Brain microvascular endothelial cell (primary cell): ENCODE results near the gene ITIH5.

Experiments
- DNase-seq: peaks from one replicate; pipeline ENCODE4 v3.0.0-alpha.2; 2020
- H3K27ac ChIP-seq: fragments of 250-450 bp; sonication (Bioruptor Pico); 2 replicates; pipeline ENCODE4 v1.5.1; 2020; ENCODE audit warnings: mild to moderate bottlenecking, moderate library complexity
- H3K27me3 ChIP-seq: fragments of 250-450 bp; sonication (Bioruptor Pico); replicated peaks from 2 replicates; pipeline ENCODE4 v1.5.1; 2020; ENCODE audit warnings: mild to moderate bottlenecking
- H3K36me3 ChIP-seq: fragments of 250-450 bp; sonication (Bioruptor Pico); replicated peaks from 2 replicates; pipeline ENCODE4 v1.5.1; 2020; ENCODE audit warnings: mild to moderate bottlenecking
- H3K4me3 ChIP-seq: 2 replicates; pipeline ENCODE4 v1.5.1; 2011; ENCODE audit warnings: low read depth, mild to moderate bottlenecking, control low read depth, low read length, moderate library complexity
- CTCF ChIP-seq: IDR thresholded peaks from 2 replicates; pipeline ENCODE4 v1.5.1; 2011; ENCODE audit warnings: low read depth, mild to moderate bottlenecking, moderate library complexity, low read length, control low read depth, inconsistent platforms; ENCODE audit errors: missing control alignments
- in situ Hi-C: cut with HindIII; loops from 2 replicates; pipeline ENCODE4 v1.10.0; 2017; ENCODE audit warnings: low sequenced_read_pairs, low pct_ligation_motif_present

ITIH5 gene

GRCh38 chr10:7601023-7601656 is 65.6 kb downstream of the ITIH5 start:
- no peak overlapping the region for H3K4me3 ChIP-seq
- no peak for TF ChIP-seq CTCF
- no peak overlapping the region for H3K27ac ChIP-seq
- H3K36me3 ChIP-seq, result no peaks in the 10 kb centered on the region
- no peak for DNase-seq
- no peaks in the 10 kb centered on the region for H3K27me3 ChIP-seq
- in situ Hi-C loops, result no loop called here

- TF ChIP-seq CTCF, result no peak
- Histone ChIP-seq H3K27ac (no peak overlapping the region), H3K4me3 (no peak overlapping the region), H3K27me3 (no peaks in the 10 kb centered on the region), H3K36me3 (no peaks in the 10 kb centered on the region)
- DNase-seq, result no peak
- in situ Hi-C loops, result no loop called here
Observed at GRCh38 chr10:7598771-7599170, 68.0 kb downstream of the ITIH5 start.

- no peak overlapping the region for H3K27ac ChIP-seq
- H3K27me3 ChIP-seq, result no peaks in the 10 kb centered on the region
- DNase-seq, result no peak
- no peak overlapping the region for H3K4me3 ChIP-seq
- TF ChIP-seq CTCF, result no peak
- in situ Hi-C loops, result no loop called here
- H3K36me3 ChIP-seq, result no peaks in the 10 kb centered on the region
Observed at GRCh38 chr10:7596356-7596755, 70.4 kb downstream of the ITIH5 start.

- Histone ChIP-seq H3K27ac (no peak overlapping the region), H3K4me3 (no peak overlapping the region), H3K36me3 (no peaks in the 10 kb centered on the region), H3K27me3 (no peaks in the 10 kb centered on the region)
- in situ Hi-C loops, result no loop called here
- no peak for DNase-seq
- TF ChIP-seq CTCF, result no peak
Observed at GRCh38 chr10:7593905-7594304, 72.9 kb downstream of the ITIH5 start.

- TF ChIP-seq CTCF, result no peak
- Histone ChIP-seq H3K4me3 (no peak overlapping the region), H3K27me3 (no peaks in the 10 kb centered on the region), H3K36me3 (no peaks in the 10 kb centered on the region), H3K27ac (no peak overlapping the region)
- in situ Hi-C loops, result no loop called here
- no peak for DNase-seq
Observed at GRCh38 chr10:7593063-7593462, 73.7 kb downstream of the ITIH5 start.

GRCh38 chr10:7592627-7593026 is 74.1 kb downstream of the ITIH5 start:
- Histone ChIP-seq H3K27me3 (no peaks in the 10 kb centered on the region), H3K4me3 (no peak overlapping the region), H3K27ac (no peak overlapping the region), H3K36me3 (no peaks in the 10 kb centered on the region)
- no peak for DNase-seq
- in situ Hi-C loops, result no loop called here
- no peak for TF ChIP-seq CTCF
